ENCODE data around the gene MRPL18.

MRPL18 gene

GRCh38 chr6:159844737-159845645 is 54.7 kb downstream of the MRPL18 start:
- DNase-seq, result no peak

Data from CD4-positive, alpha-beta T cell treated with Interleukin-10 for 1 hour (primary cell).